Measurements from ENCODE around the gene ALK.

ALK gene

DNA sequence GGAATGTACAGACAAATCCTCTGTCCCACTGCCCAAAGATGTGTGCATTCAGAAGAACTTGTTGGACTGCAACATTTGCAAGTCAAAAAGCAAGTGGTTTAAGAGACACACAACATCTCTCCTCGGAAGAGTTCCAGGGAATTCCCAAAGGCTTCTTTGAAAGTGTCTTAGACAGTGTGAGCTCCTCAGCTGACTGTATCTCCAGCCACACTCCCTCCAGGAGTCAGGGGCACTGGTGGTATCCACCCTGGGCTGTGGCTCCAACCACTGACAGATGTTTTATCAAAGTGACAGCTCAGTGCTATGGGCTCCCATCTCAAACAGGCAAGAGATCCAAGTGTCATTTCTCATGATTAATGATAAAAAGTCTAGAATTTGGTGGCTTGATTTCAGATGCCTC is 48.5 kb downstream of the ALK start:
- intact Hi-C loops (cut with DNase I; ENCODE audit: low total_unique reads), result no loop called here
- Histone ChIP-seq H3K9me3 (no peaks in the 10 kb centered on the region), H3K4me3 (no peak overlapping the region), H3K36me3 (no peaks in the 10 kb centered on the region), H3K27me3 (peaks cover 0 to 4% of the 10 kb centered on the region in 2 donors), H3K4me1 (no peaks in the 10 kb centered on the region), H3K27ac (no peak overlapping the region)
- no peak for DNase-seq
- TF ChIP-seq, protein P1, sequence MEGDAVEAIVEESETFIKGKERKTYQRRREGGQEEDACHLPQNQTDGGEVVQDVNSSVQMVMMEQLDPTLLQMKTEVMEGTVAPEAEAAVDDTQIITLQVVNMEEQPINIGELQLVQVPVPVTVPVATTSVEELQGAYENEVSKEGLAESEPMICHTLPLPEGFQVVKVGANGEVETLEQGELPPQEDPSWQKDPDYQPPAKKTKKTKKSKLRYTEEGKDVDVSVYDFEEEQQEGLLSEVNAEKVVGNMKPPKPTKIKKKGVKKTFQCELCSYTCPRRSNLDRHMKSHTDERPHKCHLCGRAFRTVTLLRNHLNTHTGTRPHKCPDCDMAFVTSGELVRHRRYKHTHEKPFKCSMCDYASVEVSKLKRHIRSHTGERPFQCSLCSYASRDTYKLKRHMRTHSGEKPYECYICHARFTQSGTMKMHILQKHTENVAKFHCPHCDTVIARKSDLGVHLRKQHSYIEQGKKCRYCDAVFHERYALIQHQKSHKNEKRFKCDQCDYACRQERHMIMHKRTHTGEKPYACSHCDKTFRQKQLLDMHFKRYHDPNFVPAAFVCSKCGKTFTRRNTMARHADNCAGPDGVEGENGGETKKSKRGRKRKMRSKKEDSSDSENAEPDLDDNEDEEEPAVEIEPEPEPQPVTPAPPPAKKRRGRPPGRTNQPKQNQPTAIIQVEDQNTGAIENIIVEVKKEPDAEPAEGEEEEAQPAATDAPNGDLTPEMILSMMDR (IDR thresholded peaks at IDR 0.05), result no peak

DNA sequence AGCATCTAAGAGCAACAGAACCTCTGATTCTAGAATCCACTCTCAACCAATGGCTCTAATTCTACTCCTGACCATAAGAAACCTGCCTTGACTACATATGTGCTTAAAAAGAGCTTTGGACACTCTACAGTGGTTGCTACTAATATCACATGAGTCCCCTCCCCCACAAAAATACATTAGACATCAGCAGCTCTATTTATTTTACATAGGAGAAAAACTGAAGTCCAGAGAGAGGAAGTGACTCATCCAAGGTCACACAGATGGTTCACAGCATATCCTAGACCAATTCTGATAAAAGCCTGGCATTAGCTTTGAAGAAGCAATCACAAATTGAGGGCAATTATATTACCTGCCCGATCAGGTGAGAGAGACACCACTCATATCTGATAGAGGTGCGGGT is 49.8 kb downstream of the ALK start:
- Histone ChIP-seq H3K27ac (no peak overlapping the region), H3K9me3 (no peaks in the 10 kb centered on the region), H3K27me3 (peaks cover 0 to 4% of the 10 kb centered on the region in 2 donors), H3K4me3 (no peak overlapping the region), H3K36me3 (no peaks in the 10 kb centered on the region), H3K4me1 (no peaks in the 10 kb centered on the region)
- intact Hi-C loops (cut with DNase I; ENCODE audit: low total_unique reads), result no loop called here
- TF ChIP-seq, protein P1 (IDR thresholded peaks at IDR 0.05), result no peak
- no peak for DNase-seq

DNA sequence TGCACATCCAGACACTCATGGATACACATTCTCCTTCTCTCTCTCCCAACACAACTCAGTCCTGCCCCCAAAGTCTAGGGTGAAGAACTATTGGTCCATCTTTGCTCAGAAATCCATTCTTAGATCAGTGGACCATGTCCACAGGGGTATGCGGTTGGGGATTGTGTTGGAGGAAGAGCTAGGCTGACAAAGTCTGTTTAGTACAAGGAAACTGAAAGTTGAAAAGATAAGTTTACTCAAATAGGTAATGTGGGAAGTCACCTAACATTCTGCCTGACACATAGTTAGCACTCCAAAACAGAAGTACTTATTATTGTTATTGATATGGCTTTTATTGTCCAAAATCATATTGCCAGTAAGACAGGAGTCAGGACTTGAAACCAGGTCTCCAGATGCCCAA is 55.9 kb downstream of the ALK start:
- Histone ChIP-seq H3K36me3 (no peaks in the 10 kb centered on the region), H3K27me3 (no peaks in the 10 kb centered on the region), H3K9me3 (no peaks in the 10 kb centered on the region), H3K4me3 (no peak overlapping the region), H3K27ac (no peak overlapping the region), H3K4me1 (no peaks in the 10 kb centered on the region)
- no peak for DNase-seq
- TF ChIP-seq, protein P1 (IDR thresholded peaks at IDR 0.05), result no peak
- intact Hi-C loops (cut with DNase I; ENCODE audit: low total_unique reads), result no loop called here

GRCh38 chr2:29864988-29865387 is 56.4 kb downstream of the ALK start:
- no peak overlapping the region for H3K27ac ChIP-seq
- DNase-seq, result no peak
- TF ChIP-seq, protein P1 (IDR thresholded peaks at IDR 0.05), result no peak
- H3K36me3 ChIP-seq, result no peaks in the 10 kb centered on the region
- H3K4me3 ChIP-seq, result no peak overlapping the region
- intact Hi-C loops (cut with DNase I; ENCODE audit: low total_unique reads), result no loop called here
- H3K4me1 ChIP-seq, result no peaks in the 10 kb centered on the region
- H3K27me3 ChIP-seq, result no peaks in the 10 kb centered on the region
- no peaks in the 10 kb centered on the region for H3K9me3 ChIP-seq

- TF ChIP-seq, protein P1 (IDR thresholded peaks at IDR 0.05), result no peak
- H3K36me3 ChIP-seq, result no peaks in the 10 kb centered on the region
- intact Hi-C loops (cut with DNase I; ENCODE audit: low total_unique reads), result no loop called here
Measured at GRCh38 chr2:29855924-29856639, 65.3 kb downstream of the ALK start.

More at GRCh38 chr2:29855924-29856639, 65.3 kb downstream of the ALK start:
- no peaks in the 10 kb centered on the region for H3K4me1 ChIP-seq
- no peak overlapping the region for H3K27ac ChIP-seq
- no peak overlapping the region for H3K4me3 ChIP-seq
- H3K27me3 ChIP-seq, result peaks cover 0 to 5% of the 10 kb centered on the region in 2 donors
- H3K9me3 ChIP-seq, result peaks cover 0 to 6% (median 0%) of the 10 kb centered on the region in 3 donors
- no peak for DNase-seq

All from tibial artery (tissue), 4 donors.